Mammary epithelial cell (primary cell): ENCODE data around the gene SLC22A16.

Experiments
- EZH2 ChIP-seq: IDR thresholded peaks from 2 replicates; pipeline ENCODE4 v1.6.1; 2012; ENCODE audit warnings: low read length, inconsistent platforms, borderline replicate concordance
- TF ChIP-seq, protein P1 (sequence below), 2 donors: IDR thresholded peaks in 1 of 2; conservative IDR thresholded peaks in 1 of 2; 2 replicates each; pipeline ENCODE4 v1.5.1; 2011 to 2012; ENCODE audit warnings: inconsistent platforms in 2 of 2, low read length in 2 of 2, mild to moderate bottlenecking in 2 of 2, control low read depth in 1 of 2, low read depth in 1 of 2; ENCODE audit not compliant: insufficient read depth in 1 of 2; ENCODE audit errors: extremely low read depth in 1 of 2

DNA sequence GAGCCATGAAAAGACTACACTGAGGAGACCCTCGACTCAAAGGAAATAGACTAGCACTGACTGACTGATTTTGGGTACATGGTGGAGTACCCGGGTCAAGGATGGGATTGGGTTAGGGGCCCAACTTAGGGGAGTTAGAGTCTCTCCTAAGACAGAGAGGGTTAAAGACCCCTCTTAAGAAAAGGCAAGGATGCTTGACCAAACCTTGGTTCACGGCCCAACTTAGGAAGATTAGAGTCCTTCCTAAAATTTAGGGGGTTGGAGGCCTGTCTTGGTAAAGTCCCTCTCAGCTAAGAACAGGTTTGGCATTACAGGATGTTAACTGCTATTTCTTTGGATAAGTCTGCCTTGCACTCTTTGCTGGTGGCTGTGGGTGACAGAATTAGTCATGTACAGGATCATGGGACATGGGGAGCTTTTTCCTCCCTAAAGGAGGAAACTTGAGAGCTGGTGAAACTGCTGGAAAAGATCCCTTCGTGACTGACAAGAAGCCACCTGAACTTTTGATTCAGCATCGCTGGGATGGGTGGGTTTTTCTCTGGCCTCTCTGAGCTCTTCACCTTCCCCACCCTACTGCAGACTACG, 12.3 kb upstream of the SLC22A16 start:
- TF ChIP-seq, protein P1, sequence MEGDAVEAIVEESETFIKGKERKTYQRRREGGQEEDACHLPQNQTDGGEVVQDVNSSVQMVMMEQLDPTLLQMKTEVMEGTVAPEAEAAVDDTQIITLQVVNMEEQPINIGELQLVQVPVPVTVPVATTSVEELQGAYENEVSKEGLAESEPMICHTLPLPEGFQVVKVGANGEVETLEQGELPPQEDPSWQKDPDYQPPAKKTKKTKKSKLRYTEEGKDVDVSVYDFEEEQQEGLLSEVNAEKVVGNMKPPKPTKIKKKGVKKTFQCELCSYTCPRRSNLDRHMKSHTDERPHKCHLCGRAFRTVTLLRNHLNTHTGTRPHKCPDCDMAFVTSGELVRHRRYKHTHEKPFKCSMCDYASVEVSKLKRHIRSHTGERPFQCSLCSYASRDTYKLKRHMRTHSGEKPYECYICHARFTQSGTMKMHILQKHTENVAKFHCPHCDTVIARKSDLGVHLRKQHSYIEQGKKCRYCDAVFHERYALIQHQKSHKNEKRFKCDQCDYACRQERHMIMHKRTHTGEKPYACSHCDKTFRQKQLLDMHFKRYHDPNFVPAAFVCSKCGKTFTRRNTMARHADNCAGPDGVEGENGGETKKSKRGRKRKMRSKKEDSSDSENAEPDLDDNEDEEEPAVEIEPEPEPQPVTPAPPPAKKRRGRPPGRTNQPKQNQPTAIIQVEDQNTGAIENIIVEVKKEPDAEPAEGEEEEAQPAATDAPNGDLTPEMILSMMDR (conservative IDR thresholded peaks at IDR 0.05 in 1 of 2, IDR thresholded peaks at IDR 0.05 in 1 of 2; ENCODE audit: extremely low read depth in 1 of 2, insufficient read depth in 1 of 2, low read depth in 1 of 2, low read length in 2 of 2), result no peak
- no peak for TF ChIP-seq EZH2
